LNCAP (cell line): ENCODE data around the gene STAT6.

ENCODE experiments used
- TF ChIP-seq, protein P1 (sequence below): fragments of 450-650 bp; IDR thresholded peaks from 2 replicates; pipeline ENCODE4 v1.5.1; 2017; ENCODE audit warnings: mild to moderate bottlenecking

Gene STAT6

DNA sequence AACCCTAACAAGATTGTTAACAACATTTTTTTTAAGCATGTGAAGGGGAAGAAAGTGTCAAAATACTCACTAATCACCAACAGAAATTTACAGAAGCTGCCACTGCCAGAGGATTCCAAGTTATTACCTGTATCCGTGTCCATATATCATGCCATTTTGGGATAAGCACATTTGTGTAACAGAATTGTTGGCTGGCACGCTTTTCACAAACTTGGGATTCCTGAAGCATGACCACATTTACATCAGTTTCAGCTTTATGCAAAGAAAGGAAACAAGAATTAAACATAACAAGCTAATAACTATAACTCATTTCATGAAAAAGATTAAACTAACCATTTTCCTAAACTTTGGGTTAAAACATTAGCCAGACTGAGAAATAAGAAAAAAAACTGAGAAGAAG is 38.5 kb downstream of the STAT6 start:
- TF ChIP-seq, protein P1, sequence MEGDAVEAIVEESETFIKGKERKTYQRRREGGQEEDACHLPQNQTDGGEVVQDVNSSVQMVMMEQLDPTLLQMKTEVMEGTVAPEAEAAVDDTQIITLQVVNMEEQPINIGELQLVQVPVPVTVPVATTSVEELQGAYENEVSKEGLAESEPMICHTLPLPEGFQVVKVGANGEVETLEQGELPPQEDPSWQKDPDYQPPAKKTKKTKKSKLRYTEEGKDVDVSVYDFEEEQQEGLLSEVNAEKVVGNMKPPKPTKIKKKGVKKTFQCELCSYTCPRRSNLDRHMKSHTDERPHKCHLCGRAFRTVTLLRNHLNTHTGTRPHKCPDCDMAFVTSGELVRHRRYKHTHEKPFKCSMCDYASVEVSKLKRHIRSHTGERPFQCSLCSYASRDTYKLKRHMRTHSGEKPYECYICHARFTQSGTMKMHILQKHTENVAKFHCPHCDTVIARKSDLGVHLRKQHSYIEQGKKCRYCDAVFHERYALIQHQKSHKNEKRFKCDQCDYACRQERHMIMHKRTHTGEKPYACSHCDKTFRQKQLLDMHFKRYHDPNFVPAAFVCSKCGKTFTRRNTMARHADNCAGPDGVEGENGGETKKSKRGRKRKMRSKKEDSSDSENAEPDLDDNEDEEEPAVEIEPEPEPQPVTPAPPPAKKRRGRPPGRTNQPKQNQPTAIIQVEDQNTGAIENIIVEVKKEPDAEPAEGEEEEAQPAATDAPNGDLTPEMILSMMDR, result no peak

DNA sequence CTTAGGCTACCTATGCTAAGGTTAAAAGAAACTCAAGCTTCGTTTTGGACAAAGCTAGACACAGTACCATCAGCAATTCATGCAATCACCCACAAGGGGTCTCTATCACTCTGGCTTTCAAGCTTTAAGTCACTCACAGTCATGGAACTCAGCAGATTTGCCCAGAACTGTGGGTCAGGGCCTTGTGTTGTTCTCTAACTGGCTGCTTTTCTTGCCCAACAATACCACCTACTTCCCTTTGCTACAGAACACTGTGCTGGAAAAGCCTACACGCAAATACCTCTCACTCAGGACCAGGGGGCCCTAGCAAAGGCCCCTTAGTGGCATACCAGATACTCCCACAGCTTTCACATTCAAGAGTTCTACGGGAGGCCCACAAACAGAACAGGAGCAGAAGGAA is 41.6 kb downstream of the STAT6 start:
- TF ChIP-seq, protein P1, result peak; percentile 70

DNA sequence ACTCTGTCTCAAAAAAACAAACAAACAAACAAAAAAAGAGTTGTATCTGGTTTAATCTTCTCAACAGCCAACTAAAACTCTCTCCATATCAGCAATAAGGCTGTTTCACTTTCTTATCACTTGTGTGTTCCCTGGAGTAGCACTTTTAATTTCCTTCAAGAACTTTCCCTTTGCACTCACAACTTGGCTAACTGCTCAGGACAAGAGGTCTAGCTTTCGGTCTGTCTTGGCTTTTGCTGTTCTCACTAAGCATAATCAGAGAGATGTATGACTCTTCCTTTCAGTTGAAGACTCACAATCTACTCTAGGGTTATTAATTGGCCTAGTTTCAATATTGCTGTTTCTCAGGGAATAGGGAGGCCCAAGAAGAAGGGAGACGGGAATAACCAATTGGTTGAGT is 44.9 kb downstream of the STAT6 start:
- TF ChIP-seq, protein P1, result no peak

DNA sequence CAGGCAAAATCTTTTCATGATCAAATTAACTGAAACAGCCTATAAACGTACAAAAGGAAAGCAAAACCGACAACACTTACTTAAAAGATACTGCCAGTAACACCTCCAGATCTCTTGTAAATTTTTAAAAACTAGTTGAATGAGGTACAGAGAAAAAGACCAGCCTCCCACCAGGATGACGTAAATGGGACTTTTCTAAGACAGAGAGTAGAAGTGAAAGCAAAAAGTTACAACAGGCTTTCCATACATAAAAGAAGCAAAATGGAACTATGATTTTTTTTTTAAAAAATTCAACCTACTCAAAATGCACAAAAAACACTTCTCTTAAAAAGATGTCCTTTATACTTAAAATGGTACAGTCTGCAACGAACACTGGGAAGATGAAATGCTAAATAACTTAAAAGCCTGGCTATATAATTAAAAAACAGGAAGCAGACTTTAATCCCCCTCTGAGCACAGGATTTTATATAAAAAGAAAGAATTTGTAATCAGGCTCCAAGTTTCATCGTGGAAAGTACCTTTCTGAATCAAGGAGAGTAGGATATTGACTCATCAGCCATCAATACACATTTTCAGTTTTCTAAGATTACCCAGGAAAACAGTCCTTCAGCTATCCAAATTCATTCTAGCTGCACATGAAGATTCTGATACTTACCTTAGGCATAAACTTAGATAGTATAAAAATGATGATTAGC is 47.0 kb downstream of the STAT6 start:
- TF ChIP-seq, protein P1, result no peak

DNA sequence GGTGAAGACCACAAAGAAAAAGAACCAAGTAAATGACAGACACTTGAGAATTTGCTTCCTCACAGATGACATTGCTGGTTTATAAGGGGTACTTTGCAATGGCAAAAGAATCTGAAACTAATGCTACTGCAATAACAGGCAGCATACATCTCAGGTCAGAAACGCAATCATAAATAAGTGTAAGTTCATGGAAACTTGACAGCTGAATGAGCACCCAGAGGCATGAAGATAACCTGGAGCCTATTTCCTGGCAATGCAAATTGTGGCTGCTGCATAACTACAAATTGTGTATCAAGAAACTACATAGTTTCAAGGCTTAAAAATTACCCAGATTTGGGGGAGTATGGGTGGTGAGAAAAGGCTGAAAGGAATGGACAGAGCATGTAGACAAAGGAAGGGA is 52.7 kb downstream of the STAT6 start:
- TF ChIP-seq, protein P1, result no peak

DNA sequence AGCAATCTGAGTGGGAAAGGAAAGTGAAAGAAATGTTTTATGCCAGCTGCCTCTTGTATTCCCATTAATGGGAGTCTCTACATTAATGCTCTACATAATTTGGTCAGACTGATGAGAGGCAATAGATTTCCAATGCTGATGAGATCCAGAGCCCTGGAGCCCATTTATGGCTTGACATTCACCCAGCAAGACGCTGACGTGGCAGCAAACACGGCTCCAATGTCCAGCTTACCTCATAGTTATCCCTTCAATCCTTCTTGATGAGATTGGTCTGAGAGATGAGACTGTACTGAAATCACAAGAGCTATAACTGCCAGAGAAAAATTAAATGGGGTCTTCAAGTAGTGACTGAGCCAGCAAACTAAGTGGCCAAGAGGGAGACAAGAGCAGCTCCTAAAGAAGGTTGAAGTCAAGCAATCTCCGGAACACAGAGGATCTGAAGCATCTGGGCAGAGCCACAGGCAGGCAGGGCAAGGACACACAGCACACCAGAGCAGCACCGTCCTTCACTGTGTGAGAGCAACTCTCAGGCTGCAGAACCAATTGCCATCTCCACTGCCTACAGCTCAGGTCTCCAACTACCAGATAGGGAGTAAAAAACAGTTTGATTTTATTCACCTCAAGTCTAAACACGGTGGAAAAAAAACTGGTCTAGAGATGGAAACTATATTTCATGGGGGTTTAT is 54.0 kb downstream of the STAT6 start:
- TF ChIP-seq, protein P1, result no peak

DNA sequence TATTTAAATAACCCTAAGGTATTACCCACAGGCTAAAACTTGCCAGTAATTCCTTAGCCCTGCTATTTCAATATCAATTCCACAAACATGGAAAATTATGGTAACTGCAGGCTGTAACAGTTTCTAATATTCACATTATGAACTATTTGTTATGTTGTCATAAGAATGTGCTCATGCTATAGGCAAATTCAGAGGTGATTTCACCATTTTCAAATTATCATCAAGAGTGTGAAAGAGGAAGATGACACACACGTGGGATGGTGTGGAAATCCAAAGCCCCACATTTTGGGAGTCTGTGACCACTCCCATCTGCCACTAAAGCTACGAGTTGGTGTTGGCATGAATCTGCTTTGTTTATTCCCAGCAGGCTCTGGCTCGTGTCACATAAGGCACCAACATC is 55.3 kb downstream of the STAT6 start:
- TF ChIP-seq, protein P1, result no peak
